Amygdala (tissue), 56 donors: ENCODE measurements around the gene NDE1.
"Not testable (repeated sequence)": the region's sequence is repeated elsewhere in the genome, so short reads cannot be mapped to it uniquely, and the experiment has no call there.

Experiments used
- DNase-seq, 56 donors: peaks; one replicate each; lab custom pipeline; 2025; lab: John Stamatoyannopoulos, UW

The NDE1 gene

DNA sequence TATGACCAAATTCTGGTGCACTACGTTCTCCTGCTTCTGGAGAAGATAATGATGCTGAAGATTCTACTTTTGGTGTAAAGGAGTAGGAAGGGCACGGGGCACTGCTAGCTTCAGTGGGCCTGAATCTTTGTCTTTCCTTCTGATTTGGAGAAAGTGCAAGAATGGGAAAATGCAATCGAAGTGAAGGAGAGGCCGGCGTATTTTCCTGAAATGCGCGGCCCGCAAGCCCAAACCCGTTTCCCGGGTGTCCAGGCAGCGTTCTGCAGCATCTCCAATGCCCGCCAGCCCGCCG lies 372 bp upstream of the NDE1 start:
- DNase-seq = no peak

DNA sequence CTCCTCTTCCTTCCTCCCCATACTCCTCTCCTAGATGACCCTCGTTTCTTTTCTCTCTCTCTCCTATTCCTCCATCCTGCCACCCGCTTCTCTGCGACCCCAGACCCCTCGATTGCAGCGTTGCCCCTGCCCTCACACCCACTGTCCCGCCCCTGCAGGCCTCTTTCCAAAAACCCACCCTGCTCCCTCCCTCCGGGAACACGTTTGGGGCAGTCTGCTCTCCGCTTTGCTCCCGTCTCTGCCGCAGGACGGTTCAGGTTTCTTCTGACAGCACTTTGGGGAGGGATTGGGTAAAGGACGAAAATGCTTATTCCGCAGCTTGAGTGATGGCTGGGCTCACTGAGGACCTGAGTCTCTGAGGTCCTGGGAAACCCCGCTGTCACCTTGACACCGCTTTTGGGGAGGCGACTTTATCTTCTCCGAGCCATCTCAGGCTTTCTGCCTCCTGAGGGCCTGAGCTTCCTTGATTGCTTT lies 690 bp downstream of the NDE1 start:
- peak in 6 of 56 donors; percentile 12 to 48 (median 38) for DNase-seq

DNA sequence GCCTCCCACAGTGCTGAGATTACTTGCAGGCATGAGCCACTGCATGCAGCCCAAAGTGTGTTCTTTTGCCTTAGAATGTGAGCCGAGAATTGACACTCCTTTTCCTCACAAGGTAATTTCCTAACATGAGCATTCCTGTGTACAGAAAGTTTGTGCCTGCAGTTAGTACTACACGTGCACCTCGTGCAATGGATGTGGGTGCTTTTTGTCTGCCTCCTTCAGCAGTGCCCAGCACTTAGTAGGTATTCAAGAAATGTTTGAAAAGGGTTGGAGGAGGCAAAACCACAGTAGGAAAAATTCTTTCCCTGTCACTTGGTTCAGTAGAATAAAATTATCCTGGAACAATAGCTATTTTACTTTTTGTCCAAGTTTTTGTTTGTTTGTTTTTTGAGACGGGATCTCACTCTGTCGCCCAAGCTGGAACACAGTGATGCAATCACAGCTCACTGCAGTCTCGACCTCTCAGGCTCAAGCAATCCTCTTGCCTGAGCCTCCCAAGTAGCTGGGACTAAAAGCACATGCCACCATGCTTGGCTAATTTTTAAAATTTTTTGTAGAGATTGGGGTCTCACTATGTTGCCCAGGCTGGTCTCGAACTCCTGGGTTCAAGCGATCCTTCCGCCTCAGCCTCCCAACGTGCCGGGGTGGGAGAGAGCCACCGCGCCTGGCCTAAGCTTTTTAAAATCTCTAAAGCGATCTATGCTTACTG lies 2.4 kb downstream of the NDE1 start:
- DNase-seq = no peak

DNA sequence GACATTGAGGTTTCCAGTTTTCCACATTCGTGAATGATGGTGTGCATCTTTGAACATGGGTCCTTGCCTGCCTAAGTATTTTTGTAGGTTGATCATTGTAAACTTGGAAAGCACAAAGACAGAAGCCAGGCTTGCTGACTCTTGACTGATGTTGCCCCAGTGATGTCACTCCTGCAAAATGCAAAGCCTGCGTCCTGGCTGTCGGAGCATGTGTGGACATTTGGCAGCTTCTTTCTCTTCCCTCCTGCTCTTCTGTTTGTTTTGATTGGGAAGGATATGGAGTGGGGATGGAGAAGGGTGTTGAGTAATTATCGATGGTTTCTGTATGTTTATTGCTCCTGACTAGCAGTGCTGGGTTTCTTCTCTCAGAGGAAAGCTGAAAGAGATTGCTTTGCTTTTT lies 3.2 kb downstream of the NDE1 start:
- DNase-seq = peak in 3 of 56 donors; percentile 3 to 26 (median 8)

DNA sequence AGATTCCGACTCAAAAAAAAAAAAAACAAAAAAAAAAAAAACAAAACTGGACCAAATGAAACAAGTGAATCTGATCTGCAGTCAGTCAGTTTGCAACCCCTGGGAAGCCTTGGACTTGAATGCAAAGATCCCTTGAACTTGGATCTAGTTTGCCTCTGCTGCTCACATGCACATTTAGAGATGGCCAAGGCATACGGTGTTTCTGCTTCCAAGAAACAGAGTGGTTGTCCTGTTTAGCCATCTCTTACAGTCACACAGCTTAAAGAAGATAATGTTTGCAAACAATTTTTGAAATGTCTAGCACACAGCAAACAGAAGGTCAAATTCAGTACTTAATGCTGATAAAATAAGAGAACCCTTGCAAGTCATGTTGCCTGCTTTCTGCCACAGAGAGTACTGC lies 4.5 kb downstream of the NDE1 start:
- no peak for DNase-seq

DNA sequence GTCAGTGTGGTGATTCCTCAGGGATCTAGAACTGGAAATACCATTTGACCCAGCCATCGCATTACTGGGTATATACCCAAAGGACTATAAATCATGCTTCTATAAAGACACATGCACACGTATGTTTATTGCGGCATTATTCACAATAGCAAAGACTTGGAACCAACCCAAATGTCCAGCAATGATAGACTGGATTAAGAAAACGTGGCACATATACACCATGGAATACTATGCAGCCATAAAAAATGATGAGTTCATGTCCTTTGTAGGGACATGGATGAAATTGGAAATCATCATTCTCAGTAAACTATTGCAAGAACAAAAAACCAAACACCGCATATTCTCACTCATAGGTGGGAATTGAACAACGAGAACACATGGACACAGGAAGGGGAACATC lies 5.5 kb downstream of the NDE1 start:
- not testable (repeated sequence) for DNase-seq

DNA sequence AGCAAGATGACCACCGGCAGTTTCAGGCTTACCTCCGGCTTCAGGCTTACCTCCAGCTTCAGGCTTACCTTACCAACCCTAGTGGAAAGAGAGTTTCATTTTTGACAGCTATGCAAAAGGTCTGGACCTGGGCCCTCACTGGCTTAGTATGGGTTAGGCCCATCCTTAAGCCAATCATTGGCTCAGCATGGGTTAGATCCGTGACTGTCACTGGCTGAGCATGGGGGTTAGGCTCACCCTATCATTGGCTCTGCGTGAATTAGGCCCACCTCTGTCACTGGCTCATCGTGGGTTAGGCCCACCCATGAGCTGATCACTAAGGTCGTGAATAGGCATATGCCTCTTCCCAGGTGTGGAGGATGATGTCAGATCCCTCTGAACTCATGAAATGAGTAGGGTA lies 8.1 kb downstream of the NDE1 start:
- DNase-seq = no peak

DNA sequence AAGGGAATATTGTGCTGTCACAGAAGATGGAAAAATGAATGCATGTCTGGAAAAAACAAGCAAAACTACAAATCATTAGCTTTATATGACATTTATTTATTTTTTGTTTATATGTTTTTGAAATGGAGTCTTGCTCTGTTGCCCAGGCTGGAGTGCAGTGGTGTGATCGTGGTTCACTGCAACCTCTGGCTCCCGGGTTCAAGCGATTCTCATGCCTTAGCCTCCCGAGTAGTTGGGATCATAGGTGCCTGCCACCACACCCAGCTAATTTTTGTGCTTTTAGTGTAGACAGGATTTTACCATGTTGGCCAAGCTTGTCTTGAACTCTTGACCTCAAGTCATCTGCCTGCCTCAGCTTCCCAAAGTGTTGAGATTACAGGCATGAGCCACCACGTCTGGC lies 8.5 kb downstream of the NDE1 start:
- DNase-seq = no peak

DNA sequence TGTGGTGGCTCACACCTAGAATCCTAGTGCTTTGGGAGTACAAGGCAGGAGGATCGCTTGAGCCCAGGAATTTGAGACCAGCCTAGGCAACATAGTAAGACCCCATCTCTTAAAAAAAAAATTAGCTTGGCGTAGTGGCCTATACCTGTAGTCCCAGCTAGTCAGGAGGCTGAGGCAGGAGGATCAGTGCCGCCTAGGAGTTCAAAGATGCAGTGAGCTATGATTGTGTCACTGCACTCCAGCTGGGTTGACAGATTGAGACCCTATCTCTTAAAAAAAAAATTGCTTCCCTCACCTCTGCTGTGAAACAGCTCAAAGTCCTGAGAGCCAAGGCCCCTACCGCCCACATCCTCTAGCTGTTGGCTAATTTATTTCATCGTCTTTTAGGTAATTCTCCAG lies 10.2 kb downstream of the NDE1 start:
- no peak for DNase-seq

DNA sequence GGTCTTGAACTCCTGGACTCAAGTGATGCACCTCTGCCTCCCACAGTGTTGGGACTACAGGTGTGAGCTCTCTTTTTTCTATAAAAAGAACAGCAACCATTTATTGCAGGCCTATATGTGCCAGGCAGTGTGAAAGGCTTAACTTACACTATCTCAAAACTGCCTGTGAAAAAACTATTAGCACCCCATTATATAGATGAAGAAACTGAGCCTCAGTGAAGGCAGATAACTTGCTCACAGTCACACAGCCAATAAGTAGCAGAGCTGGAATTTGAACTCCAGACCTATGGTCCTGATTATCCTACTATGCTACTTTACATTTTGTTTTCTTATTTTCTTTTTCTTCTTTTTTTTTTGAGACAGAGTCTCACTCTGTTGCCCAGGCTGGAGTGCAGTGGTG lies 15.1 kb downstream of the NDE1 start:
- no peak for DNase-seq

DNA sequence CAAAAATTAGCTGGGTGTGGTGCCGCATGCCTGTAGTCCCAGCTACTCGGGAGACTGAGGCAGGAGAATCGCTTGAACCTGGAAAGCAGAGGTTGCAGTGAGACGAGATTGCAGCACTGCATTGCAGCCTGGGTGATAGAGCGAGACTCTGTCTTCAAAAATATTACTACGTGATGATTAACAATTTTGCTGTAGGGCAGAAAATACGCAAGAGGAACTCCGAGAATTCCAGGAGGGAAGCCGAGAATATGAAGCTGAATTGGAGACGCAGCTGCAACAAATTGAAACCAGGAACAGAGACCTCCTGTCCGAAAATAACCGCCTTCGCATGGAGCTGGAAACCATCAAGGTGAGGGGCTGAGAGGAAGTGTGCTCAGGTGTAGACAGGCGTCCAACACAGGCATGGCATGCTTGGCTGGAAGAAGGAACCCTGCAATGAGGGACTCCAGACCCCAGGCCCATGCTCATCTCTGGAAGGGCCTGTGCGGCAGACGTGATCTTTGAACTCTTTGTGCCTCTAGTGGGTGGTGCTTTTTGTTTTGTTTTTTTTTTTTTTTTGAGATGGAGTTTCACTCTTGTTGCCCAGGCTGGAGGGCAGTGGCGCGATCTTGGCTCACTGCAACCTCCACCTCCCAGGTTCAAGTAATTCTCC lies 17.2 kb downstream of the NDE1 start:
- DNase-seq = no peak

DNA sequence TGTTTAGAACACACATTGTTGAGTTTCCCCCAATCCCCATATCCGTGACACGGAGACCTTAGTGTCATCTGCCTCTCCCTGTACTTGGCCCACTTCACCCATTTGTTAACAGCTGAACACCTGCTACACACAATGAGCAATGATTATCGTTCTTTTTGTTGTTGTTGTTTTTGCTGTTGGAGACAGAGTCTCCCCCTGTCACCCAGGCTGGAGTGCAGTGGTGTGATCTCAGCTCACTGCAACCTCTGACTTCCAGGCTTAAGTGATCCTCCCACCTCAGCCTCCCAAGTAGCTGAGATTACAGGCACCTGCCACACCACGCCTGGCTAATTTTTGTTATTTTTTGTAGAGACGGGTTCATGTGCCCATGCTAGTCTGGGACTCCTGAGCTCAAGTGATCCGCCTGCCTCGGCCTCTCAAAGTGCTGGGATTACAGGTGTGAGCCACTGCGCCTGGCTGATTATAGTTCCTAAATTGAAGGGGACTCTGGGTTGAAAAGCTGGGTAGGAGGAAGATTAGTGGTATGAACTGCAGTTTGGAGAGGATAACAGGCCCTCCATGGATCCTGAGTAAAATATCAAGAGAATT lies 21.6 kb downstream of the NDE1 start:
- peak in 1 of 56 donors; percentile 5 for DNase-seq

DNA sequence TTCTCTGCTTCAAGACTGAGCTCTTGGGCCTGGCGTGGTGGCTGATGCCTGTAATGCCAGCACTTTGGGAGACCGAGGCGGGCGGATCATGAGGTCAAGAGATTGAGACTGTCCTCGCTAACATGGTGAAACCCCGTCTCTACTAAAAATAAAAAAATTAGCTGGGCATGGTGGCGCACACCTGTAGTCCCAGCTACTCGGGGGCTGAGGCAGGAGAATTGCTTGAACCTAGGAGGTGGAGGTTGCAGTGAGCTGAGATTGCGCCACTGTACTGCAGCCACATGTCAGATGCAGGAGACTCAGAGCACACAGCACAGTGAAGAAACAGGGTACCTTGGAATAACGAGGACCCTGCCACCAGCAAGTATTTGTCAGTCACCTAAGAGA lies 22.1 kb downstream of the NDE1 start:
- peak in 3 of 56 donors; percentile 26 to 30 (median 30) for DNase-seq

DNA sequence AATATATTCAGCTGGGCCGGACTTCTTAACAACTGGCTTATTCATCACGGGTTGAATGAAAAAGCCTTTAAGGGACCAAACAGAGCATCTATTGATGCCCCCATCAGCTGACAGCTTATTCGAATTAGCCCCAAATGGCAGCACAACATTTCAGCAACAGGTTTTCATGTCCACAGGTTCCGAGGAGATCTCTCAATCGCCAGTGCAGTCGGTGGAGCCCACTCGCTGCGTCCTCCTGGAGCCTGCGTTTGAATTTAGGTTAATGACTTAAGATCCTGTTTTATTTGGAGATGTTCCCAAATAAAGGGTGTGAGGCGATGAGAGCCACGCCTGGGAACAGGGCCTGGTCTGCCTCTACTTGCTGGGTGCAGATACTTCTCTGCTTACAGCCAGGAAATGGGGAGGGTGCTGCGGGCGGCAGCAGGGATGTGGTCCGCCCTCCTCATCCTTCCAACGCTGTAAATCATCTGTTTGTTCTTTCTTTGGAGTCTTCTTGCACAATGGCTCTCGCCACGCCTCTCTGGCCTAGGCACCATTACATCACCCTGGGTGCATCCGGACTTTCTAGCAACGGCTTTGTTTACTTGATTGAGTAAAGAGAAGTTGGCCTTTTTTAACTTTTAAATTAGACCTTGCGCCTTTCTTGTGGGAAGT lies 22.6 kb downstream of the NDE1 start:
- peak in 55 of 56 donors; percentile 9 to 90 (median 74) for DNase-seq

DNA sequence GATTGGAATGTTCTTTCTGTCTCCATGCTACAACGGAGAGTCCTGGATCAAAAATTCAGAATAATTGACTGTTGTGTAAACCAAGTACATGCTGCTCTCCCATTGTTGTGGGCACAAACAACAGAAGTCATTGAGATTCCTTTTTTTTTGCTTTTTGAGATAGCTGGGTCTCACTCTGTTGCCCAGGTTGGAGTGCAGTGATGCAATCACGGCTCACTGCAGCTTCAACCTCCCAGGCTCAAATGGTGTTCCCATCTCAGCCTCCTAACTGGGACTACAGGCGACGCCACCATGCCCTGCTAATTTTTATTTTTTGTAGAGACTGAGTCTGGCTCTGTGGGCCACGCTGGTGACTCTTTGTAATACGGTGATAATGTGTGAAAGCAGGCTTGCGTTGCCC lies 24.5 kb downstream of the NDE1 start:
- DNase-seq = peak in 5 of 56 donors; percentile 6 to 14 (median 11)

DNA sequence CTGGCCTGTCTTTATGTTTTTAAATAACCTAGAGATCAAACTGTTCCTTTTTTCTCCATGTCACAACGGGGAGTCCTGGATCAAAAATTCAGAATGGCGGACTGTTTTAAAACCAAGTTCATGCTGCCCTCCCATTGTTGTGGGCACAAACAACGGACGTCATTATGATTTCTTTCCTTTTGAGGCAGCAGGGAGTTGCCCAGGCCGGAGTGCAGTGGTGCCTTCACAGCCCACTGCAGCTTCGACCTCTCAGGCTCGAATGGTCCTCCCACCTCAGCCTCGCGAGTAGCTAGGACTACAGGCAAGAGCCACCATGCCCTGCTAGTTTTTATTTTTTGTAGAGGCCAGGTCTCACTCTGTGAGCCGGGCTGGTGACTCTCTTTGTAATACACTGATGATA lies 26.5 kb downstream of the NDE1 start:
- peak in 7 of 56 donors; percentile 4 to 25 (median 11) for DNase-seq

DNA sequence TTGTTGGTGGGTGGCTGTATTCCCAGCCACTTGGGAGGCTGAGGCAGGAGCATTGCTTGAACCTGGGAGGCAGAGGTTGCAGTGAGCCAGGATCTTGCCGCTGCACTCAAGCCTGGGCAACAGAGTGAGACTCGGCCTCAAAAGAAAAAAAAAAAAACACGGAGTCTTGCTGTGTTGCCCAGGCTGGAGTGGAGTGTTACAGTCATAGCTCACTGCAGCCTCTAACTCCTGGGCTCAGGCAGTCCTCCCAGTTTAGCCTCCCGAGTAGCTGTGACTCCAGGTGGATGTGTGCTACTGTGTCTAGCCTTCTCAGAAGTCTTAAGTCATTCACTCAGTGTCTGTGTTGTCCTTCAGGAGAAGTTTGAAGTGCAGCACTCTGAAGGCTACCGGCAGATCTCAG lies 27.4 kb downstream of the NDE1 start:
- DNase-seq = no peak

DNA sequence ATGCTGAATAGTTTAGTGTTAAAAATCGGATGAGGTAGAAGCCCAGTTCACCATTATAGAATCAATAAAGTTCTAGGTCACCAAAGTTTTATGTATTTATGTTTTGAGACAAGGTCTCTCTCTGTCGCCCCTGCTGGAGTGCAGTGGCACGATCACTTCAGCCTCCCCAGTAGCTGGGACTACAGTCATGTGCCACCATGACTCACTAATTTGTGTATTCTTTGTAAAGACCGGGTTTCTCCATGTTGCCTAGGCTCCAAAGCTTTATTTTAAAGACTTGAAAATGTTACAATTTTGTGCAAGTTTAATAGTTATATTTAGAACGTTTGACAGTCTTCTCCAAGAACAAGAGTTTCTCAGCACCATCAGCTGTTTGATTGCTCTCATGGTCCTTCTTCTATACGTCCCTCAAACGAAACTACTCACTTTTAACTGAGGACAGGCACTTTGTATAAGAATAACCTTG lies 32.1 kb downstream of the NDE1 start:
- peak in 22 of 56 donors; percentile 1 to 64 (median 18) for DNase-seq

DNA sequence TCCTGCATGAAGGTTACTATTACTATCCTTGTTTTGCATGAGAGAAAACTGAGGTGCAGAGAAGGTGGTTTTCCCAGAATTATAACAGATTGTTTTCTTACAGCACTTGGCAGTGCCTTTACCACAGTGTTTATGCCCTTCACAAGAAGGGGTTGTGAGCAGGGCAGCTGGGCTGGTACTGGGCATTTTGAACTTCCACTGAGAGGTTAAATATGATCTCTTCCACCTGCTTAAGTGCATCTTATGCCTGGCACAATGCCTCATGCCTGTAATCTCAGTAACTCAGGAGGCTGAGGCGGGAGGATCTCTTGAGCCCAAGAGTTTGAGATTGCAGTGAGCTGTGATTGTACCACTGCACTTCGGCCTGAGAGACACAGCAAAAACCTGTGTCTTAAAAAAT lies 36.2 kb downstream of the NDE1 start:
- no peak for DNase-seq

DNA sequence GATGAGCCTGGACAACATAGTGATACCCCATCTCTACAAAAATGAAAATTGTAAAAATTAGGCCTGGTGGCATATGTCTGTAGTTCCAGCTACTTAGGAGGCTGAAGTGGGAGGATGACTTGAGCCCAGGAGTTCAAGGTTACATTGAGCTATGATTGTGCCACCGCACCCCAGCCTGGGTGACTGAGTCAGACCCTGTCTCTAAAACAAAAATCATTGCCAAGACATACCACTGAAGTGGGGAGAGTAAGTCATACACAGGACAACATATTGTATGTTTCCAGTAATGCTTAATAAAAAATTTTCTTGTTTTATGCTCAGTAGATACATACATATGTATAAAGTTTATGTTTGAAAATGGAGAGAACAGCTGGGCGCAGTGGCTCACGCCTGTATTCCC lies 39.2 kb downstream of the NDE1 start:
- DNase-seq = no peak

DNA sequence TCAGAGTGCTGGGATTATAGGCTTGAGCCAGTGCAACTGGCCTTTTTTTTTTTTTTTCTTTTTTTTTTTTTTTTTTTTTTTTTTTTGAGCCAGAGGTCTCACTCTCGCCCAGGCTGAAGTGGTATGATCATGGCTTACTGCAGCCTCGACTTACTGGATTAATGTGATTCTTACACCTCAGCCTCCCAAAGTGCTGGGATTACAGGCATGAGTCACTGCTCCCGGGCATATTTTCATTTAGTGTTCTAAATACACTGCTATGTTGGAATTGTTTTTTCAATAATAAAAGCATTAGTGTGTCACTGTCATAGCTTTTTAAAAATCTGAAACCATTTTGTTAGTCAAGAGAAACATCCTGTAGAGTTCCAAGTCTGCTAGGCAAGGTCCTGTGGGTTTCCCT lies 40.3 kb downstream of the NDE1 start:
- DNase-seq = no peak
